Fibroblast of skin of back (primary cell): Measurements from ENCODE around the gene FLAD1.

ENCODE experiments used
- DNase-seq: peaks from one replicate; pipeline ENCODE4 v3.0.0-alpha.2; 2013

FLAD1 gene

GRCh38 chr1:154992721-154993571, 9.8 kb downstream of the FLAD1 start:
- DNase-seq, result peak; percentile 61

- no peak for DNase-seq
Observed at GRCh38 chr1:154993572-154994268, 10.6 kb downstream of the FLAD1 start, which contains the start of gene LENEP. LENEP (plus strand) TSS chr1:154993586; CDS start chr1:154993608, 22 bp downstream.

GRCh38 chr1:154994269-154994587, 11.1 kb downstream of the FLAD1 start:
- DNase-seq, result no peak

GRCh38 chr1:154994591-154994990, 11.4 kb downstream of the FLAD1 start:
- DNase-seq, result no peak

GRCh38 chr1:154995301-154995983, 12.3 kb downstream of the FLAD1 start:
- DNase-seq, result peak; percentile 86

GRCh38 chr1:154996966-154997701, 14.0 kb downstream of the FLAD1 start:
- DNase-seq, result no peak

- no peak for DNase-seq
Observed at GRCh38 chr1:154998201-154998780, 15.1 kb downstream of the FLAD1 start.

GRCh38 chr1:154998818-154999570, 15.8 kb downstream of the FLAD1 start:
- DNase-seq, result peak; percentile 78

- no peak for DNase-seq
Observed at GRCh38 chr1:154999571-155000410, 16.6 kb downstream of the FLAD1 start.

- no peak for DNase-seq
Observed at GRCh38 chr1:155000411-155000725, 17.2 kb downstream of the FLAD1 start.

- peak; percentile 89 for DNase-seq
Observed at GRCh38 chr1:155000726-155001424, 17.7 kb downstream of the FLAD1 start.

GRCh38 chr1:155001425-155001674, 18.2 kb downstream of the FLAD1 start:
- no peak for DNase-seq

GRCh38 chr1:155001675-155002463, 18.7 kb downstream of the FLAD1 start:
- peak; percentile 99 for DNase-seq

- peak; percentile 19 for DNase-seq
Observed at GRCh38 chr1:155002464-155003226, 19.5 kb downstream of the FLAD1 start, which contains the start of gene ZBTB7B. ZBTB7B (plus strand) TSS chr1:155002802; CDS start chr1:155014661, 11,859 bp downstream.

GRCh38 chr1:155003227-155003765, 20.2 kb downstream of the FLAD1 start:
- peak; percentile 20 for DNase-seq

- peak; percentile 59 for DNase-seq
Observed at GRCh38 chr1:155003766-155004351, 20.7 kb downstream of the FLAD1 start.

GRCh38 chr1:155004352-155005075, 21.4 kb downstream of the FLAD1 start:
- no peak for DNase-seq
